ENCODE results near the gene TOGARAM1.

The TOGARAM1 gene, protein sequence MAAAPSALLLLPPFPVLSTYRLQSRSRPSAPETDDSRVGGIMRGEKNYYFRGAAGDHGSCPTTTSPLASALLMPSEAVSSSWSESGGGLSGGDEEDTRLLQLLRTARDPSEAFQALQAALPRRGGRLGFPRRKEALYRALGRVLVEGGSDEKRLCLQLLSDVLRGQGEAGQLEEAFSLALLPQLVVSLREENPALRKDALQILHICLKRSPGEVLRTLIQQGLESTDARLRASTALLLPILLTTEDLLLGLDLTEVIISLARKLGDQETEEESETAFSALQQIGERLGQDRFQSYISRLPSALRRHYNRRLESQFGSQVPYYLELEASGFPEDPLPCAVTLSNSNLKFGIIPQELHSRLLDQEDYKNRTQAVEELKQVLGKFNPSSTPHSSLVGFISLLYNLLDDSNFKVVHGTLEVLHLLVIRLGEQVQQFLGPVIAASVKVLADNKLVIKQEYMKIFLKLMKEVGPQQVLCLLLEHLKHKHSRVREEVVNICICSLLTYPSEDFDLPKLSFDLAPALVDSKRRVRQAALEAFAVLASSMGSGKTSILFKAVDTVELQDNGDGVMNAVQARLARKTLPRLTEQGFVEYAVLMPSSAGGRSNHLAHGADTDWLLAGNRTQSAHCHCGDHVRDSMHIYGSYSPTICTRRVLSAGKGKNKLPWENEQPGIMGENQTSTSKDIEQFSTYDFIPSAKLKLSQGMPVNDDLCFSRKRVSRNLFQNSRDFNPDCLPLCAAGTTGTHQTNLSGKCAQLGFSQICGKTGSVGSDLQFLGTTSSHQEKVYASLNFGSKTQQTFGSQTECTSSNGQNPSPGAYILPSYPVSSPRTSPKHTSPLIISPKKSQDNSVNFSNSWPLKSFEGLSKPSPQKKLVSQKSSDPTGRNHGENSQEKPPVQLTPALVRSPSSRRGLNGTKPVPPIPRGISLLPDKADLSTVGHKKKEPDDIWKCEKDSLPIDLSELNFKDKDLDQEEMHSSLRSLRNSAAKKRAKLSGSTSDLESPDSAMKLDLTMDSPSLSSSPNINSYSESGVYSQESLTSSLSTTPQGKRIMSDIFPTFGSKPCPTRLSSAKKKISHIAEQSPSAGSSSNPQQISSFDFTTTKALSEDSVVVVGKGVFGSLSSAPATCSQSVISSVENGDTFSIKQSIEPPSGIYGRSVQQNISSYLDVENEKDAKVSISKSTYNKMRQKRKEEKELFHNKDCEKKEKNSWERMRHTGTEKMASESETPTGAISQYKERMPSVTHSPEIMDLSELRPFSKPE (N-terminal part only)

DNA sequence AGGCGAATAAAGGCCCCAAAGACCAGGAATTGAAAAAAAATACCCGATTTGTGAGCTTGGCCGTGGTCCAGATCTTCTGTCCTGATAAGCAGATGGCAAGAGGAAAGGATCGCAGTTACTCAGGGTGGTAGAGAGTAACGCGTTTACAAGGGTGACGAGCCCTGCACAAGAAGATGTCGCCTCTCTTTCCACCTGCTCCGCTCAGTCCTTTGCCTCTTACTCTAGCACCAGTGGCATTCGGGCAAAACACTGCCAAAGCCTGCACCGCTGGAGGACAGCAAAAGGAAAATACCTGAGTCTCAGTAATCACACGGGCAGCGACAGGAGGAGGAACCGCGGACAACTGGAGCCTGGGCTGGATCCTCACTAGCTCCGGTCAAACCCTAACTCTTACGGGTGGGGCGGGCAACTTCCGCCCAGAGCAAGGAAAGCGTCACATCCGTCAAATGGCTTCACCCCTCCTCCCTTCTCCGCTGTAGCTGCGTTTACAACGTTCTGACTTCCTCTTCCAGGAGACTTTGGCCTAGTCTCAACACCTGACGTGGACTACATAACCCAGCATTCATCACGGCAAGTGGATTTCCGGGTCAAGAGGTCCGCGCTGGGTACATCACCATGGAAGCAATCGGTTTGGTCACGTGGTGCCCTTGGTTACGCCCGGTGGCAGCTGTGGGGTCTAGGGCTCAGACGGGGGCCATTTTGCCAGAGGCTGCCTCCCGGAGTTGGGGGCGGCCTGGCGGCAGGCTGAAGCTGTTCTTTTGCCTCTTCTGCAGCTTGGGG is at the start of gene TOGARAM1, which contains the start of gene KLHL28:
Gene TOGARAM1 (plus strand): TSS at position 637 of the 780 bp plus-strand sequence. CDS start 232 bp downstream, outside the sequence.
Gene KLHL28 (minus strand): TSS at position 394 of the 780 bp plus-strand sequence. CDS start 16,019 bp downstream, outside the sequence.
- peak; percentile 99 for DNase-seq
- H3K4me3 Mint-ChIP-seq = no peak within 1 kb of the TSS
- CTCF ChIA-PET = interaction anchor here (0.9 to 1.5 kb wide), 3 partner anchors 173 to 307 kb away, joined by 3 to 4 read pairs (median 4); partner anchors contain the start of gene MIS18BP1
- H3K27ac Mint-ChIP-seq = no peak within 1 kb of the TSS
- peaks cover 51% of the 10 kb centered on the region for H3K4me1 Mint-ChIP-seq
- no peaks in the 10 kb centered on the region for H3K27me3 Mint-ChIP-seq
- H3K36me3 Mint-ChIP-seq = peaks cover 27% of the 10 kb centered on the region
- H3K9me3 Mint-ChIP-seq = peaks cover 20% of the 10 kb centered on the region

DNA sequence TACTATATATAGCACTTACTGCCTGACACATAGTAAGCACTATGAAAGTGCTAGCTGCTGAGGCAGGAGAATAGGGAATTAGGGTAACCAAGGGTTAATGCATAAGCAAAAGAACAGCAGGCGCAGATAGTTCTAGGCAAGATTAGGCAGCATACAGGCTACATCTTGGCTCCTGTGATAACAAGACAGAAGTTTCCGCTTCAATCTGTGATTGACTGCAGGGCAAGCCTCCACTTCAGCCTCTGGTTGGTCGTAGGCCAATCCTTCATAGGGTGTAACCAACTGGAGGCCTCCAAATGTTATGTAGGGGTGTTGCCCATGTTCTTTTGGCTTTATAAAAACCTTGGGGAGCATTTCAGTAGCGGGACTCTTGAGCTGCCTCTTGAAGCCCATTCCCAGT is 47.1 kb upstream of the TOGARAM1 start:
- peaks cover 3% of the 10 kb centered on the region for H3K9me3 Mint-ChIP-seq
- H3K36me3 Mint-ChIP-seq = no peaks in the 10 kb centered on the region
- DNase-seq = no peak
- CTCF ChIA-PET = interaction anchor here (0.7 to 2.4 kb wide), 4 partner anchors 33 to 389 kb away, joined by 3 to 10 read pairs (median 3); no protein-coding TSS in a partner anchor
- peaks cover 10% of the 10 kb centered on the region for H3K4me1 Mint-ChIP-seq
- H3K4me3 Mint-ChIP-seq = no peak overlapping the region
- H3K27me3 Mint-ChIP-seq = peaks cover 39% of the 10 kb centered on the region
- no peak overlapping the region for H3K27ac Mint-ChIP-seq

DNA sequence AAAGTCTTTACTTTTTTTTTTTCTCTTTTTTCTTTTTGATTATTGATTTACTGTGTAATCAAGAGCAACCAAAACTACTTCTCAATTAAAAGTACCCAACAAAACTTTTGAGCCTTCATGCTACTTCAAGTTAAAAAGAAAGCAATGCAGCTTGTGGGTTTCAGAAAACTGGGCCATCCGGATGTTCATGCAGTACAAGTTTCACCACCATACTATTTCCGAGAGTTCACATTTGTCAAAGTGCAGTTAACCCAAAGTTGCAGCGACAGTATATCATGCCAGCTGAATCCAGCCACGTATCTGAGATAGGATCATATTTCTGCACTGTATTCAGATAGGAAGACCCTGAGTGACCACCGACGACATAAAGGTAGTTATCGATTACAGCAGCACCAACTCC is 33.2 kb upstream of the TOGARAM1 start:
- CTCF ChIA-PET = no interaction called here
- Mint-ChIP-seq H3K9me3 (no peaks in the 10 kb centered on the region), H3K27me3 (no peaks in the 10 kb centered on the region), H3K4me3 (no peak overlapping the region), H3K4me1 (no peaks in the 10 kb centered on the region), H3K27ac (no peak overlapping the region), H3K36me3 (peaks cover 8% of the 10 kb centered on the region)
- no peak for DNase-seq

DNA sequence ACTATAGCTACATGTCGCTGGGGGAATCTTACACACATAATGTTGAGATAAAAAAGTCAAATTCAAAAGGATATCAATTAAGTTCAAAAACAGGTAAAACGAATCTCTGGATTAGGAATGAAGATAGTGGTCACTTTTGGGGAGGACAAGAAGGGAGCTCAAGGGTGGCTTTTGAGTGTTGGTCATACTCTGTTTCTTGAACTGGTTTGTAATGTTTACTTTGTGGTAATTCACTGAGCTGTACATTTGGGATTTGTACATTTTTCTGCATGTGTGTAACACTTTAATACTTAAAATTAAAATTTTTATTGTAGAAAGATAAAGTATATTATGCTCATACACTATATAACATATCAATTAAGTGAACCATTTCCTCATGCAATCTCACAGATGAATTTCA is 26.8 kb upstream of the TOGARAM1 start:
- H3K27me3 Mint-ChIP-seq = no peaks in the 10 kb centered on the region

DNA sequence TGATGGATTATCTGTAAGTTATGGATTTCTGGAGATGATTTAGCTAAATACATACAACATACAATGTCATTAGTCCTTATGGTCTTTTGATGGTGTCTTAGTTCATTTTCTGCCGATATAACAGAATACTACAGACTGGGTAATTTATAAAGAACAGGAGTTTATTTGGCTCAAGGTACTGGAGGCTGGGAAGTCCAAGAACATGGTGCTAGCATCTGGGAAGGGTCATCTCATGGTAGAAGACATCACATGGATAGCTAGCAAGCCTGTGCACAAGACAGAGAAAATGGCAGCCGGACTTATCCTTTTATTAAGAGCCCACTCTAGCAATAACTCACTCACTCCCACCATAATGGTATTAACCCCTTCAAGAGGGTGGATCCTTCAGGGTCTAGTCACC is 24.4 kb upstream of the TOGARAM1 start:
- CTCF ChIA-PET = no interaction called here
- peaks cover 56% of the 10 kb centered on the region for H3K36me3 Mint-ChIP-seq
- H3K4me3 Mint-ChIP-seq = no peak overlapping the region

More for the DNA sequence above, 26.8 kb upstream of the TOGARAM1 start:
- no peak overlapping the region for H3K4me3 Mint-ChIP-seq
- H3K4me1 Mint-ChIP-seq = no peaks in the 10 kb centered on the region
- no peak overlapping the region for H3K27ac Mint-ChIP-seq
- CTCF ChIA-PET = no interaction called here
- H3K9me3 Mint-ChIP-seq = peaks cover 8% of the 10 kb centered on the region
- no peak for DNase-seq
- H3K36me3 Mint-ChIP-seq = peaks cover 37% of the 10 kb centered on the region

DNA sequence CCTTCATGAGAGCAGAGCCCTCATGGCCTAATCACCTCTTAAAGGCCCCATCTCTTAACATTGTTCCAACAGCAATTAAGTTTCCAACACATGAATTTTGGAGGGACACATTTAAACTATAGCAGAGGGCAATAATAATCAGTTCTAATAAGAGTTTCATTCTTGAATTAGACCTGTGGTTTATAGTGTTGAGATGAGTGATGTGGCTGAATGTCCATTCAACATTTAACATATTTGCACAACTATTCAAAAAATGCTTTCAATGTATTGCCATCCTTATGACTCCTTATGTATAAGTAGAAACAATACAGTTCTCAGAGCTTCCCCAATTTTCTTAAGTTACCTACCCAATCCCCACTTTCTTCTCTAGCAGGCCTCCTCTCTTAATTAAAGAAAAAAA is 21.8 kb upstream of the TOGARAM1 start:
- no peak overlapping the region for H3K4me3 Mint-ChIP-seq
- DNase-seq = no peak
- H3K27me3 Mint-ChIP-seq = no peaks in the 10 kb centered on the region
- H3K4me1 Mint-ChIP-seq = peaks cover 11% of the 10 kb centered on the region
- peaks cover 65% of the 10 kb centered on the region for H3K36me3 Mint-ChIP-seq
- H3K9me3 Mint-ChIP-seq = peaks cover 8% of the 10 kb centered on the region
- no peak overlapping the region for H3K27ac Mint-ChIP-seq
- CTCF ChIA-PET = no interaction called here

More for the DNA sequence above, 24.4 kb upstream of the TOGARAM1 start:
- Mint-ChIP-seq H3K27ac (no peak overlapping the region), H3K9me3 (peaks cover 8% of the 10 kb centered on the region), H3K4me1 (peaks cover 11% of the 10 kb centered on the region), H3K27me3 (no peaks in the 10 kb centered on the region)
- DNase-seq = no peak

DNA sequence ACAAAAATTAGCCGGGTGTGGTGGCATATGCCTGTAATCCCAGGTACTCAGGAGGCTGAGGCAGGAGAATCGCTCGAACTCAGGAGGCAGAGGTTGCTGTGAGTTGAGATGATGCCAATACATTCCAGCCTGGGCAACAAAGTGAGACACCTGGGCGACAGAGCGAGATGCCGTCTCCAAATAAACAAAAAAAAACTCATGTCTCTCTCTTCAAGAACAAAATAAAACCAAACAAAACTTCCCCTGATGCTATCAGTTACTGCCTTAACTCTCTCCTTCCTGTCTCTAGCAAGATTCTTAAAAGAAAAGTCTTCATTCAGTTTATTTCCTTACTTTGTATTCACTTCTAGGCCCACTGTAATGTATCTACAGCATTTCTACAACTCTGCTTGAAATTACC is 21.0 kb upstream of the TOGARAM1 start:
- Mint-ChIP-seq H3K27ac (peak overlapping the region; percentile 6), H3K36me3 (peaks cover 71% of the 10 kb centered on the region), H3K27me3 (no peaks in the 10 kb centered on the region), H3K4me1 (peaks cover 11% of the 10 kb centered on the region), H3K9me3 (peaks cover 8% of the 10 kb centered on the region), H3K4me3 (no peak overlapping the region)
- no peak for DNase-seq
- CTCF ChIA-PET = no interaction called here

DNA sequence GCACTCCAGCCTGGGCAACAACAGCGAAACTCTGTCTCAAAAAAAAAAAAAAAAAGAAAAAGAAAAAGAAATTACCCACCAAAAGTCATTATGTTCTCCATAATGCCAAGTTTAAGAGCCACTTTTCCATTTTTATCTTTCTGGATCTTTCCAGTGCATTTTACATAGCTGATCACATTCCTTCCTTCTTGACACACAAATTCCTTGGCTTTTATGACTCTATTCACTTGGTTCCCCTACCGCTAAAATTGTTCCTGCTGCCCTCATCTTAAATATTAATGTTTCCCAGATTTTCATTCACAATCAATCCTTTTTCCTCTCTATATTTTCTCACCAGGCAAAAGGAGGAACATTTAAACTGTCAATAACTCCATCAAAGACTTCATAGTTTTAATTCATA is 20.4 kb upstream of the TOGARAM1 start:
- CTCF ChIA-PET = no interaction called here
- Mint-ChIP-seq H3K27me3 (no peaks in the 10 kb centered on the region), H3K9me3 (peaks cover 8% of the 10 kb centered on the region), H3K4me3 (no peak overlapping the region), H3K36me3 (peaks cover 65% of the 10 kb centered on the region), H3K27ac (no peak overlapping the region), H3K4me1 (peaks cover 11% of the 10 kb centered on the region)
- no peak for DNase-seq

DNA sequence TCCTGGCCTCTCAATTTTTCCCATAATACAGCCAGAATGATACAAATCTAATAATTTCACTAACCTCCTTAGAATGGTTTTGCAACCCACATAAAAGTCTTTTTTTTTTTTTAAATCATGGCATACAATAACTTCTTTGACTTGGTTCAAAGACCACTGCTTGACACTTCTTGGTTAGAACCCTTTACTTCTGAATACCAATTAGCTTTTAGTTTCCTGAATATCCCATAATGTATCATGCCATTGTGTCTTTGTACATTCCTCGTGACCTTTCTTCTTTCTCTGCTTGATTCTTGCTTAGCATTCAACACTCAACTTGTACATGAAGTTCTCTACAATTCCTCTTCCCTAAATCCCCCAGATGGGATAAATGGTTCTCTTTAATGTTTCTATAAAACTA is 19.6 kb upstream of the TOGARAM1 start:
- Mint-ChIP-seq H3K27ac (no peak overlapping the region), H3K27me3 (no peaks in the 10 kb centered on the region), H3K36me3 (peaks cover 67% of the 10 kb centered on the region), H3K4me1 (peaks cover 11% of the 10 kb centered on the region), H3K4me3 (no peak overlapping the region), H3K9me3 (peaks cover 10% of the 10 kb centered on the region)
- no peak for DNase-seq
- CTCF ChIA-PET = no interaction called here

DNA sequence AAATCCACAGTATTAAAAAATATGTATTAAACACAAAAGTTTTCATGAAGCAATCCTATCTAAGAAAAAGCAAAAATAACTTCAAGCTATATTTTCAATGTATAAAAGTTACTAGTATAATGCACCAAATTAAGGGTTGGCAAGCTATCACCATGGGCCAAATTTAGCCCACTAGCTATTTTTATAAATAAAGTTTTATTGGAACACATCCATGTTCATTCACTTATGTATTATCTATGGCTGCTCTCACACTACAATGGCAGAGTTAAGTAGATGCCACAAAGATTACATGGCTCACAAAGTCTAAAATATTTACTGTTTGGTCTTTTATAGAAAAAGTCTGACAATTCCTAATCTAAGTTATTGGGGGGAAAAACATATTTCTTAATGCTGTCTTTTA is 17.9 kb upstream of the TOGARAM1 start:
- no peak for DNase-seq

DNA sequence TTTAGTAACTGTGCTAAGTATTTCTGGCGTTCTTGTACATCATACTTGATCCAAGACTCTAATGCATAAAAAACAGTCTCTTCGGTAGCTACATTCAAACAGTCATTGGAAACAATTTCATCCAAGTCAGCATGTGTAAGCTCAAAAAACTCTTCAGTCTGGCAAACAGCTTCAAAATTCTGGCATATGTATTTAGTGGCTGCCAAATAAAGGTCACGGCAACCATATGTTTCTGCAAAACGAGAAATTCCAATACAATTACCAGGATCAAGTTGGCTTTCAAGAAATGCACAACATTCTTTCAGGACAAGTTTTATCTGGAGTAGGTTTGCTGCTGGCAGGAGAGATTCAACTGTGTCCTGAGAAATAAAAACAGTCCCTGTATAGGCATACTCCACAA is 16.7 kb upstream of the TOGARAM1 start:
- Mint-ChIP-seq H3K4me1 (peaks cover 11% of the 10 kb centered on the region), H3K4me3 (no peak overlapping the region), H3K27ac (no peak overlapping the region), H3K9me3 (peaks cover 2% of the 10 kb centered on the region), H3K36me3 (peaks cover 53% of the 10 kb centered on the region), H3K27me3 (no peaks in the 10 kb centered on the region)
- CTCF ChIA-PET = no interaction called here
- DNase-seq = no peak

More for the DNA sequence above, 17.9 kb upstream of the TOGARAM1 start:
- peaks cover 11% of the 10 kb centered on the region for H3K4me1 Mint-ChIP-seq
- H3K27me3 Mint-ChIP-seq = no peaks in the 10 kb centered on the region
- H3K27ac Mint-ChIP-seq = no peak overlapping the region
- no peak overlapping the region for H3K4me3 Mint-ChIP-seq
- peaks cover 63% of the 10 kb centered on the region for H3K36me3 Mint-ChIP-seq
- H3K9me3 Mint-ChIP-seq = peaks cover 6% of the 10 kb centered on the region
- CTCF ChIA-PET = no interaction called here

DNA sequence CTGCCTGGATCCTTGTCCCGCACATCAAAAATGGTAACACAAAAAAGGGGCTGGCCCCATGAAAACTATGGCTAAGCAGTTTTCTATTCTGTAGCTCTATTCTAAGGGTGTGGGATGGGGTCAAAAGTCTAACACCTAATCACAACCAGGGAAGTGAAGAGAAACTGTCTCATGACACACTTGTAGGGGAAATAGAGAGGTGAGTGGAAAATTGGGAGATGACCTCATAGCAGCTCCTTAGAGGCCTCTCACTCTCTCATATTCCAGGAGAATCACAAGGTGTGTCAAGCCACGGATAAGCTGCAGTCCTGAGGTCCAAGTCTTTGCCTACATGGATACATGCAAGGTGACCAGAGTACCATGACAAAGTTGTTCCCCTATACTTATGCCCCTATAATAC is 10.9 kb upstream of the TOGARAM1 start:
- peaks cover 25% of the 10 kb centered on the region for H3K36me3 Mint-ChIP-seq
- CTCF ChIA-PET = no interaction called here
- H3K27me3 Mint-ChIP-seq = no peaks in the 10 kb centered on the region
- H3K27ac Mint-ChIP-seq = no peak overlapping the region
- peaks cover 2% of the 10 kb centered on the region for H3K9me3 Mint-ChIP-seq
- no peak for DNase-seq
- peaks cover 5% of the 10 kb centered on the region for H3K4me1 Mint-ChIP-seq
- H3K4me3 Mint-ChIP-seq = no peak overlapping the region

DNA sequence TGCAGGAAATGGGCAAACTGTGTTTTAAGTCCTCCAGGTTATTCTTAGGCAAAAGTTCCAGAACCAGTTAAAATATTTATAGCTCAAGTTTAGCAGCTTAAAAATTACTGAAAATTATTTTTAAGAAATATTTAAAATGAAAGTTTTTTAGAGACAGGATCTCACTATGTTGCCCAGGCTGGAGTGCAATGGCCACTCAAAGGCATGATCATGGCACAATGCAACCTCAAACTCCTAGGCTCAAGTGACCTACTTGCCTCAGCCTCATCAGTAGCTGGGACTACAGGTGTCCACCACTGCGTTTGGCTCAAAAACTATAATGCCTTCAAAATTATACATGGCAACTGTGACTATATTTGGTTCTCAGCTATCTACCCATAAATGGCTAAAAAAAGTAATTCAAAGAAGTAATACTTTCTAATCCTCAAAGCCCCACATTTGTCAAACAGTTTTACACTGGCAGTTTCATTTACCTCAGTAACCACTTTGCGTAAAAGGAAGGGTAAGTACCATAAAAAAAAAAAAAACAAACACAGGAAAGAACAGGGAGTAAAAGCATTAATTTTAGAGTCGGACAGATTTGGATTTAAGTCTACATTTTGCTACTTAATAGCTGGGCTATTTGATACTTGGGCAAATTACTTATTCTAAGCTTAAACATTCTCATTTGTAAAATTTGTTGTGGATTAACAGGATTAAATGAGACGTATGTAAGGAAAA is 9.4 kb upstream of the TOGARAM1 start:
- CTCF ChIA-PET = no interaction called here
- DNase-seq = no peak
- Mint-ChIP-seq H3K27me3 (no peaks in the 10 kb centered on the region), H3K4me1 (peaks cover 5% of the 10 kb centered on the region), H3K36me3 (peaks cover 18% of the 10 kb centered on the region), H3K9me3 (no peaks in the 10 kb centered on the region), H3K27ac (no peak overlapping the region), H3K4me3 (no peak overlapping the region)
